Measurements from ENCODE around the gene WAS. TPM values are rescaled to one million over a fixed set of nuclear protein-coding genes. Genes with fewer than 3 reads are reported as not detected.

The WAS gene
- total and polyA plus RNA-seq, 2 experiments from 2014 or later = 0.32 to 0.56 TPM

DNA sequence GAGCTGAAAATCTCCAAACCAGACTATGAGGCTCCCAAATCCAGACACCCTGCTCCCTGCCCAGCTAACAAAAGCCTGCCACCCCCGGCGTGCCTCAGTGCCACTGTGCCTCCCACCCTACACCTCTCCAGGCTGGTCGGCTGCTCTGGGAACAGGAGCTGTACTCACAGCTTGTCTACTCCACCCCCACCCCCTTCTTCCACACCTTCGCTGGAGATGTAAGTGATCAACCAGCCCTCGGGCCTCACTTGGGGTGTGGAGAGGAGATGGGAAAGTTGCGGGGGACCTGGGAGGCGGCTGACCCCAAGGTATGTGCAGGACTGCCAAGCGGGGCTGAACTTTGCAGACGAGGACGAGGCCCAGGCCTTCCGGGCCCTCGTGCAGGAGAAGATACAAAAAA, 1.8 kb downstream of the WAS start (continued):
- TF ChIP-seq, protein P1, sequence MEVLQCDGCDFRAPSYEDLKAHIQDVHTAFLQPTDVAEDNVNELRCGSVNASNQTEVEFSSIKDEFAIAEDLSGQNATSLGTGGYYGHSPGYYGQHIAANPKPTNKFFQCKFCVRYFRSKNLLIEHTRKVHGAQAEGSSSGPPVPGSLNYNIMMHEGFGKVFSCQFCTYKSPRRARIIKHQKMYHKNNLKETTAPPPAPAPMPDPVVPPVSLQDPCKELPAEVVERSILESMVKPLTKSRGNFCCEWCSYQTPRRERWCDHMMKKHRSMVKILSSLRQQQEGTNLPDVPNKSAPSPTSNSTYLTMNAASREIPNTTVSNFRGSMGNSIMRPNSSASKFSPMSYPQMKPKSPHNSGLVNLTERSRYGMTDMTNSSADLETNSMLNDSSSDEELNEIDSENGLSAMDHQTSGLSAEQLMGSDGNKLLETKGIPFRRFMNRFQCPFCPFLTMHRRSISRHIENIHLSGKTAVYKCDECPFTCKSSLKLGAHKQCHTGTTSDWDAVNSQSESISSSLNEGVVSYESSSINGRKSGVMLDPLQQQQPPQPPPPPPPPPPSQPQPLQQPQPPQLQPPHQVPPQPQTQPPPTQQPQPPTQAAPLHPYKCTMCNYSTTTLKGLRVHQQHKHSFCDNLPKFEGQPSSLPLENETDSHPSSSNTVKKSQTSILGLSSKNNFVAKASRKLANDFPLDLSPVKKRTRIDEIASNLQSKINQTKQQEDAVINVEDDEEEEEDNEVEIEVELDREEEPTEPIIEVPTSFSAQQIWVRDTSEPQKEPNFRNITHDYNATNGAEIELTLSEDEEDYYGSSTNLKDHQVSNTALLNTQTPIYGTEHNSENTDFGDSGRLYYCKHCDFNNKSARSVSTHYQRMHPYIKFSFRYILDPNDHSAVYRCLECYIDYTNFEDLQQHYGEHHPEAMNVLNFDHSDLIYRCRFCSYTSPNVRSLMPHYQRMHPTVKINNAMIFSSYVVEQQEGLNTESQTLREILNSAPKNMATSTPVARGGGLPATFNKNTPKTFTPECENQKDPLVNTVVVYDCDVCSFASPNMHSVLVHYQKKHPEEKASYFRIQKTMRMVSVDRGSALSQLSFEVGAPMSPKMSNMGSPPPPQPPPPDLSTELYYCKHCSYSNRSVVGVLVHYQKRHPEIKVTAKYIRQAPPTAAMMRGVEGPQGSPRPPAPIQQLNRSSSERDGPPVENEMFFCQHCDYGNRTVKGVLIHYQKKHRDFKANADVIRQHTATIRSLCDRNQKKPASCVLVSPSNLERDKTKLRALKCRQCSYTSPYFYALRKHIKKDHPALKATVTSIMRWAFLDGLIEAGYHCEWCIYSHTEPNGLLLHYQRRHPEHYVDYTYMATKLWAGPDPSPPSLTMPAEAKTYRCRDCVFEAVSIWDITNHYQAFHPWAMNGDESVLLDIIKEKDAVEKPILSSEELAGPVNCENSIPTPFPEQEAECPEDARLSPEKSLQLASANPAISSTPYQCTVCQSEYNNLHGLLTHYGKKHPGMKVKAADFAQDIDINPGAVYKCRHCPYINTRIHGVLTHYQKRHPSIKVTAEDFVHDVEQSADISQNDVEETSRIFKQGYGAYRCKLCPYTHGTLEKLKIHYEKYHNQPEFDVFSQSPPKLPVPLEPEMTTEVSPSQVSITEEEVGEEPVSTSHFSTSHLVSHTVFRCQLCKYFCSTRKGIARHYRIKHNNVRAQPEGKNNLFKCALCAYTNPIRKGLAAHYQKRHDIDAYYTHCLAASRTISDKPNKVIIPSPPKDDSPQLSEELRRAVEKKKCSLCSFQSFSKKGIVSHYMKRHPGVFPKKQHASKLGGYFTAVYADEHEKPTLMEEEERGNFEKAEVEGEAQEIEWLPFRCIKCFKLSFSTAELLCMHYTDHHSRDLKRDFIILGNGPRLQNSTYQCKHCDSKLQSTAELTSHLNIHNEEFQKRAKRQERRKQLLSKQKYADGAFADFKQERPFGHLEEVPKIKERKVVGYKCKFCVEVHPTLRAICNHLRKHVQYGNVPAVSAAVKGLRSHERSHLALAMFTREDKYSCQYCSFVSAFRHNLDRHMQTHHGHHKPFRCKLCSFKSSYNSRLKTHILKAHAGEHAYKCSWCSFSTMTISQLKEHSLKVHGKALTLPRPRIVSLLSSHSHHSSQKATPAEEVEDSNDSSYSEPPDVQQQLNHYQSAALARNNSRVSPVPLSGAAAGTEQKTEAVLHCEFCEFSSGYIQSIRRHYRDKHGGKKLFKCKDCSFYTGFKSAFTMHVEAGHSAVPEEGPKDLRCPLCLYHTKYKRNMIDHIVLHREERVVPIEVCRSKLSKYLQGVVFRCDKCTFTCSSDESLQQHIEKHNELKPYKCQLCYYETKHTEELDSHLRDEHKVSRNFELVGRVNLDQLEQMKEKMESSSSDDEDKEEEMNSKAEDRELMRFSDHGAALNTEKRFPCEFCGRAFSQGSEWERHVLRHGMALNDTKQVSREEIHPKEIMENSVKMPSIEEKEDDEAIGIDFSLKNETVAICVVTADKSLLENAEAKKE (CRISPR knock-in tag; IDR thresholded peaks at IDR 0.05) = no peak
- TF ChIP-seq, protein P2, sequence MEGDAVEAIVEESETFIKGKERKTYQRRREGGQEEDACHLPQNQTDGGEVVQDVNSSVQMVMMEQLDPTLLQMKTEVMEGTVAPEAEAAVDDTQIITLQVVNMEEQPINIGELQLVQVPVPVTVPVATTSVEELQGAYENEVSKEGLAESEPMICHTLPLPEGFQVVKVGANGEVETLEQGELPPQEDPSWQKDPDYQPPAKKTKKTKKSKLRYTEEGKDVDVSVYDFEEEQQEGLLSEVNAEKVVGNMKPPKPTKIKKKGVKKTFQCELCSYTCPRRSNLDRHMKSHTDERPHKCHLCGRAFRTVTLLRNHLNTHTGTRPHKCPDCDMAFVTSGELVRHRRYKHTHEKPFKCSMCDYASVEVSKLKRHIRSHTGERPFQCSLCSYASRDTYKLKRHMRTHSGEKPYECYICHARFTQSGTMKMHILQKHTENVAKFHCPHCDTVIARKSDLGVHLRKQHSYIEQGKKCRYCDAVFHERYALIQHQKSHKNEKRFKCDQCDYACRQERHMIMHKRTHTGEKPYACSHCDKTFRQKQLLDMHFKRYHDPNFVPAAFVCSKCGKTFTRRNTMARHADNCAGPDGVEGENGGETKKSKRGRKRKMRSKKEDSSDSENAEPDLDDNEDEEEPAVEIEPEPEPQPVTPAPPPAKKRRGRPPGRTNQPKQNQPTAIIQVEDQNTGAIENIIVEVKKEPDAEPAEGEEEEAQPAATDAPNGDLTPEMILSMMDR (conservative IDR thresholded peaks at IDR 0.05; ENCODE audit: low read depth in 2 of 2) = no peak
- no peak for TF ChIP-seq NANOG (IDR thresholded peaks at IDR 0.05; ENCODE audit: borderline replicate concordance)
- no peak for TF ChIP-seq JUNB (IDR thresholded peaks at IDR 0.05; ENCODE audit: unreplicated experiment)
- TF ChIP-seq, protein P3, sequence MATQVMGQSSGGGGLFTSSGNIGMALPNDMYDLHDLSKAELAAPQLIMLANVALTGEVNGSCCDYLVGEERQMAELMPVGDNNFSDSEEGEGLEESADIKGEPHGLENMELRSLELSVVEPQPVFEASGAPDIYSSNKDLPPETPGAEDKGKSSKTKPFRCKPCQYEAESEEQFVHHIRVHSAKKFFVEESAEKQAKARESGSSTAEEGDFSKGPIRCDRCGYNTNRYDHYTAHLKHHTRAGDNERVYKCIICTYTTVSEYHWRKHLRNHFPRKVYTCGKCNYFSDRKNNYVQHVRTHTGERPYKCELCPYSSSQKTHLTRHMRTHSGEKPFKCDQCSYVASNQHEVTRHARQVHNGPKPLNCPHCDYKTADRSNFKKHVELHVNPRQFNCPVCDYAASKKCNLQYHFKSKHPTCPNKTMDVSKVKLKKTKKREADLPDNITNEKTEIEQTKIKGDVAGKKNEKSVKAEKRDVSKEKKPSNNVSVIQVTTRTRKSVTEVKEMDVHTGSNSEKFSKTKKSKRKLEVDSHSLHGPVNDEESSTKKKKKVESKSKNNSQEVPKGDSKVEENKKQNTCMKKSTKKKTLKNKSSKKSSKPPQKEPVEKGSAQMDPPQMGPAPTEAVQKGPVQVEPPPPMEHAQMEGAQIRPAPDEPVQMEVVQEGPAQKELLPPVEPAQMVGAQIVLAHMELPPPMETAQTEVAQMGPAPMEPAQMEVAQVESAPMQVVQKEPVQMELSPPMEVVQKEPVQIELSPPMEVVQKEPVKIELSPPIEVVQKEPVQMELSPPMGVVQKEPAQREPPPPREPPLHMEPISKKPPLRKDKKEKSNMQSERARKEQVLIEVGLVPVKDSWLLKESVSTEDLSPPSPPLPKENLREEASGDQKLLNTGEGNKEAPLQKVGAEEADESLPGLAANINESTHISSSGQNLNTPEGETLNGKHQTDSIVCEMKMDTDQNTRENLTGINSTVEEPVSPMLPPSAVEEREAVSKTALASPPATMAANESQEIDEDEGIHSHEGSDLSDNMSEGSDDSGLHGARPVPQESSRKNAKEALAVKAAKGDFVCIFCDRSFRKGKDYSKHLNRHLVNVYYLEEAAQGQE (IDR thresholded peaks at IDR 0.05; ENCODE audit: unreplicated experiment) = no peak
